ENCODE data around the gene ERGIC1. TPM values are rescaled to one million over a fixed set of nuclear protein-coding genes. Genes with fewer than 3 reads are reported as not detected.
A peak's percentile ranks its signal among the peaks of the same experiment; 100 is the strongest.

The ERGIC1 gene
- total RNA-seq, 1 experiment from 2014 or later: 77.0 TPM

DNA sequence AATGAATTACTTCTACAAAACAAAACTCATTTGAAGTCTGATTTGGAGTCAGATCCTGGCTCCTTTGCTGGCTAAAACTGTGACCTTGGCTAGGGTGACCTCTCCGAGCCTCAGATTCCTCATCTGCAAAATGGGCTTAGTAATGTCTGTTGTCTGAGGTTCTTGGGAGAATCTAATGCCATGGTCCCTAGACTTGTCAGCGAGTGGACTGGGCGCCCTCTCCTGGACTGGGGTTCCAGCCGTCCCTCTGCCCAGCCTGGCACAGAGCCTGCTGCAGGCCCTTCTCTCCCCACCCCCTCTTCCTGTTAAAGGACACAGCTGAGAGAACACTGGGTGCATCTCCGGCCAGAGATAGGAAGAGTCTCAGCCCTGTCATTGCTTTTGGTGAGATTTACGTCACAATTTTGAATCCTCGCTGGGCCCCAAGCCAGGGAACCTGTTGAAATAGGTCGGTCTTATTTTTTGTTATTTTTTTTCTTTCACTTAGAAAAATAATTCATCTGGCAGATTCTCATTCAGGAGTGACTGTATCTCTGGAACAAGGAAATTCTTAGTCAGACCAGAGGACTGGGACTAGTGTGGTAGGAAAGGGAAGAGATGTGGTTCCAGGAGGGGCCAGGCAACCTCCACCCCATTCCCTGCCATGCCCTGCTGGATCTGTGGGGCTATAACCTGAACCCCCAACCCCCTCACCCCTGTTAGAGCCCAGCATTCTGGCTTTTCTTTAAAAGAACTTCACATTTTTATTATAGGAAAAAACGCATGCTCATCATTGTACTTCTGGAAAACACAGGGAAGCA is 77.0 kb downstream of the ERGIC1 start:
- H3K27me3 ChIP-seq (ENCODE audit: insufficient read depth, low read length): no peaks in the 10 kb centered on the region
- H3T11ph ChIP-seq (ENCODE audit: low read length): no peak overlapping the region
- H2BK5ac ChIP-seq (ENCODE audit: insufficient read length, low read length): no peak overlapping the region
- no peak overlapping the region for H3K14ac ChIP-seq (ENCODE audit: insufficient read depth, low read length)
- H3K4me1 ChIP-seq (ENCODE audit: insufficient read depth, low read length): peaks cover 4% of the 10 kb centered on the region; the same call in 1 of the 2 replicates
- H2BK12ac ChIP-seq (ENCODE audit: insufficient read length, low read depth, low read length): no peak overlapping the region
- H2BK120ac ChIP-seq (ENCODE audit: low read depth, low read length, poor library complexity, severe bottlenecking): no peak overlapping the region
- TF ChIP-seq, protein P1, sequence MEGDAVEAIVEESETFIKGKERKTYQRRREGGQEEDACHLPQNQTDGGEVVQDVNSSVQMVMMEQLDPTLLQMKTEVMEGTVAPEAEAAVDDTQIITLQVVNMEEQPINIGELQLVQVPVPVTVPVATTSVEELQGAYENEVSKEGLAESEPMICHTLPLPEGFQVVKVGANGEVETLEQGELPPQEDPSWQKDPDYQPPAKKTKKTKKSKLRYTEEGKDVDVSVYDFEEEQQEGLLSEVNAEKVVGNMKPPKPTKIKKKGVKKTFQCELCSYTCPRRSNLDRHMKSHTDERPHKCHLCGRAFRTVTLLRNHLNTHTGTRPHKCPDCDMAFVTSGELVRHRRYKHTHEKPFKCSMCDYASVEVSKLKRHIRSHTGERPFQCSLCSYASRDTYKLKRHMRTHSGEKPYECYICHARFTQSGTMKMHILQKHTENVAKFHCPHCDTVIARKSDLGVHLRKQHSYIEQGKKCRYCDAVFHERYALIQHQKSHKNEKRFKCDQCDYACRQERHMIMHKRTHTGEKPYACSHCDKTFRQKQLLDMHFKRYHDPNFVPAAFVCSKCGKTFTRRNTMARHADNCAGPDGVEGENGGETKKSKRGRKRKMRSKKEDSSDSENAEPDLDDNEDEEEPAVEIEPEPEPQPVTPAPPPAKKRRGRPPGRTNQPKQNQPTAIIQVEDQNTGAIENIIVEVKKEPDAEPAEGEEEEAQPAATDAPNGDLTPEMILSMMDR (conservative IDR thresholded peaks at IDR 0.05): peak; percentile 34; the same call in 2 of the 3 replicates
- H3K18ac ChIP-seq (ENCODE audit: insufficient read length, low read depth, low read length): no peak overlapping the region
- no CpG with 5 or more reads among the region's 9 CpGs for WGBS (ENCODE audit: extremely low coverage, insufficient read length, low lambda C conversion rate)
- H2BK15ac ChIP-seq (ENCODE audit: low read depth, low read length): no peak overlapping the region
- Mint-ChIP-seq H3K27ac (no peak overlapping the region; a peak in 1 of 7 replicates), H3K36me3 (ENCODE audit: insufficient read depth in 1 of 3, low read depth in 3 of 3) (peaks cover 17 to 46% (median 46%) of the 10 kb centered on the region in 3 experiments; a peak in 6 of 7 replicates), H3K4me1 (peaks cover 3 to 15% of the 10 kb centered on the region in 2 experiments; a peak in 2 of 4 replicates), H3K4me3 (no peak overlapping the region), H3K27me3 (ENCODE audit: low read depth) (peaks cover 2% of the 10 kb centered on the region), H3K9me3 (no peaks in the 10 kb centered on the region)
- DNase-seq: peak; percentile 48
- no peak overlapping the region for H3K4me2 ChIP-seq (ENCODE audit: insufficient read depth, insufficient read length, low read length)
- H3K56ac ChIP-seq (ENCODE audit: insufficient read length, low read depth, low read length): no peak overlapping the region
- no peaks in the 10 kb centered on the region for H3K9me3 ChIP-seq (ENCODE audit: control insufficient read depth, low read depth, low read length)
- no peaks in the 10 kb centered on the region for H4K20me1 ChIP-seq (ENCODE audit: control insufficient read depth, insufficient read depth, insufficient read length)
- H2BK20ac ChIP-seq (ENCODE audit: low read depth, low read length, poor library complexity, severe bottlenecking): no peak overlapping the region
- H3K23ac ChIP-seq (ENCODE audit: insufficient read length, low read depth, low read length): no peak overlapping the region
- H4K8ac ChIP-seq (replicated peaks; ENCODE audit: insufficient read length, low read depth, low read length): no peak overlapping the region
- no peak overlapping the region for H2AK5ac ChIP-seq (ENCODE audit: insufficient read length, low read length)
- H3K79me1 ChIP-seq (ENCODE audit: insufficient read depth, low read depth, low read length, poor library complexity, severe bottlenecking): no peaks in the 10 kb centered on the region
- H3K27ac ChIP-seq (ENCODE audit: insufficient read length, low read depth, low read length): no peak overlapping the region
- no peaks in the 10 kb centered on the region for H3K79me2 ChIP-seq (ENCODE audit: insufficient read depth, low read length)
- H2AFZ ChIP-seq (ENCODE audit: low read length): no peak overlapping the region
- H3K9ac ChIP-seq (ENCODE audit: extremely low read depth, insufficient read length, low read length): no peak overlapping the region
- H3K4ac ChIP-seq (ENCODE audit: low read depth, low read length): no peak overlapping the region
- H4K5ac ChIP-seq (ENCODE audit: insufficient read length, low read depth, low read length): no peak overlapping the region
- H3K23me2 ChIP-seq (ENCODE audit: insufficient read length, low read depth, low read length, poor library complexity, severe bottlenecking): no peaks in the 10 kb centered on the region
- no peak overlapping the region for H4K91ac ChIP-seq (ENCODE audit: insufficient read length, low read depth, low read length)

All from H9 (cell line).